ENCODE data around the gene PGM5. TPM values are rescaled to one million over a fixed set of nuclear protein-coding genes. Genes with fewer than 3 reads are reported as not detected.

The PGM5 gene
- total RNA-seq, 4 donors from 2014 or later, result 13.3 to 44.0 (median 29.9) TPM

DNA sequence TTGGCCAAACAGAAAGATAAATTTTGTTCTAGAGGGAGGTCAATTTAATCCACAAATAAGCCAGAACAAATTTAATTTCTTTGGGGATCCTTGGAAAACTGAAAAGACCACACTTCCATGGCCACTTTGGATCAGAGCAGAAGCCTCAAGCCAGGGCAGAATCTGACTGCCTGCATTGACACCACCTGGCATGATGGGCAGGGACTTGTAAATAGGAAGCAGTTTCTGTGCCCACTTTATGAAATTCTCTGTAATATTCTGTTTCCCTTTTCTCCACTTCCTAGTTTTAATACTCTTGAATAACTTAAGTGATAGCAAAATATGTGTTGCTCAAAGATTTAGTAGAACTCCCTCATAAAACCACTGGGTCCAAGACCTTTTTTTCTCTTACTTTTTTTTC is 191.0 kb downstream of the PGM5 start:
- in situ Hi-C loops (cut with MboI; ENCODE audit: low sequenced_read_pairs in 4 of 4), result no loop called here
- TF ChIP-seq CTCF (IDR thresholded peaks at IDR 0.05 in 4 of 5, conservative IDR thresholded peaks at IDR 0.05 in 1 of 5), result no peak
- TF ChIP-seq POLR2A (IDR thresholded peaks at IDR 0.05), result no peak
- no peaks in the 10 kb centered on the region for H3K27me3 ChIP-seq
- peaks cover 3 to 5% of the 10 kb centered on the region in 2 donors for H3K4me1 ChIP-seq
- ATAC-seq, result no peak
- no peaks in the 10 kb centered on the region for H3K36me3 ChIP-seq
- intact Hi-C loops (cut with DNase I; ENCODE audit: low total_unique reads), result no loop called here
- no peaks in the 10 kb centered on the region for H3K9me3 ChIP-seq
- H3K4me3 ChIP-seq, result no peak overlapping the region
- peak overlapping the region in 2 of 4 donors; percentile 29 to 57 for H3K27ac ChIP-seq
- no peak for DNase-seq

- Histone ChIP-seq H3K4me1 (peaks cover 8 to 9% of the 10 kb centered on the region in 2 donors), H3K27ac (no peak overlapping the region), H3K27me3 (no peaks in the 10 kb centered on the region), H3K9me3 (no peaks in the 10 kb centered on the region), H3K36me3 (no peaks in the 10 kb centered on the region), H3K4me3 (no peak overlapping the region)
- DNase-seq (no peak), ATAC-seq (no peak)
- in situ Hi-C loops (cut with MboI; ENCODE audit: low sequenced_read_pairs in 4 of 4), result no loop called here
- intact Hi-C loops (cut with DNase I; ENCODE audit: low total_unique reads), result no loop called here
- TF ChIP-seq POLR2A (IDR thresholded peaks at IDR 0.05) (no peak), CTCF (IDR thresholded peaks at IDR 0.05 in 4 of 5, conservative IDR thresholded peaks at IDR 0.05 in 1 of 5) (no peak)
Observed at GRCh38 chr9:68548241-68548640, 191.8 kb downstream of the PGM5 start.

DNA sequence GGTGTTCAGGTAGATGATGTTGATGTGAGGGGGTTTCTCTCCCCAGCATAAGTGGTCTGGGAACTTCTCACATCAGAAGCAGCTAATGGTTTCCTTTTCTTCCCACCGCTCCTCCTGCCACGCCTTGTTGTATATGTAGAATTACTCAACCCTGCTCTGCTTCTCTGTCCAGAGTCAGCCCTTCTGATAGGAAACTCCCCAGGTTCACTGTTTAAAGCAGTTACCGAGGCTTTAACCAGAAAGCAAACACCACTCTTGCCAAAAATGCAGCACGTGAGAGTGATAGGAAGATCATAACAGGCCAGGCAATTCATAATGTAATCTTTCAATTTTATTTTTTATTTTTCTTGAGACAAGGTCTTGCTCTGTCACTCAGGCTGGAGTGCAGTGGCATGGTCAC is 194.8 kb downstream of the PGM5 start:
- H3K4me3 ChIP-seq, result no peak overlapping the region
- no peak overlapping the region for H3K27ac ChIP-seq
- no peaks in the 10 kb centered on the region for H3K27me3 ChIP-seq
- TF ChIP-seq CTCF (IDR thresholded peaks at IDR 0.05 in 4 of 5, conservative IDR thresholded peaks at IDR 0.05 in 1 of 5) (no peak), POLR2A (IDR thresholded peaks at IDR 0.05) (no peak)
- DNase-seq (no peak), ATAC-seq (no peak)
- no peaks in the 10 kb centered on the region for H3K9me3 ChIP-seq
- intact Hi-C loops (cut with DNase I; ENCODE audit: low total_unique reads), result no loop called here
- in situ Hi-C loops (cut with MboI; ENCODE audit: low sequenced_read_pairs in 4 of 4), result loop anchor here in 1 of 4 donors (25.0 kb wide), 1 partner anchor 111 kb away; no protein-coding TSS in a partner anchor
- H3K36me3 ChIP-seq, result no peaks in the 10 kb centered on the region
- peaks cover 8 to 9% of the 10 kb centered on the region in 2 donors for H3K4me1 ChIP-seq

DNA sequence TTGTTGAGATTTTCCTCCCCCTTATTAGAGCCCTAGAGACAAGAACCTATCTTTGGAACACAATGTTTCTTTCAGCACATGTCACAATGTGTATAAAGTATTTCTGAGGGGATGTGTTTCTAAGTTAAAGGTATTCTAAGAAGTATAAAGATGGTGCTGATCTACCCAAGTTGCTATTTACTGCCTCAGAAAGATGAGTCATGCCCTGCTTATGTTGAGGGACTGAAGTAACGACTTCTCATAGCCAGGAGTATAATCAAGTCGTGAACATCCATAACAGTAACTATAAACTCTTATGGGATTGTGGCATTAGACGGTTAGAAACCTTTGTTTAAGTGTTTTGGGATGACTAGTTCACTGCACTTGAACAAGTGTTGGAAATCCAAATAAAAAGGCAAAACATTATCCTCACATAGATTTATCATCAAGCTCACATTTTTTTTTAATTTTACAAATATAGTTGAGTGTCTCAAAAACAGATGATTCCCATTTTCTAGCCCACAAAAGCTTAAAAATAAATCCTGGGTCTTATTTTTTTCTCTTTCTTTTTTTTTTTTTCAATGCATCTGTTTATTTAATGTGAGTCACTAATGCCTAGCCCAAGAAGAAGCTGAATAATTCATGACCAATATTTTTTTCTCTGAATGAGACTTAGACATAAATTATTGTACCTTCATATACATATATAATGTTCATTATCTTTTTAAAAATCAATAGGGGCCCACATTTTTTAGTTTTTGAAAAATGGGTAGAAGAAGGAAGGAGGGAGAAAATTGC is 196.5 kb downstream of the PGM5 start:
- no peaks in the 10 kb centered on the region for H3K27me3 ChIP-seq
- ATAC-seq, result peak; percentile 91 to 93
- intact Hi-C loops (cut with DNase I; ENCODE audit: low total_unique reads) (no loop called here), in situ Hi-C loops (cut with MboI; ENCODE audit: low sequenced_read_pairs in 4 of 4) (loop anchor here in 1 of 4 donors (25.0 kb wide), 1 partner anchor 109 kb away; no protein-coding TSS in a partner anchor)
- H3K27ac ChIP-seq, result peak overlapping the region; percentile 20 to 44 (median 36)
- no peak for TF ChIP-seq CTCF (IDR thresholded peaks at IDR 0.05 in 4 of 5, conservative IDR thresholded peaks at IDR 0.05 in 1 of 5)
- no peak for TF ChIP-seq POLR2A (IDR thresholded peaks at IDR 0.05)
- no peaks in the 10 kb centered on the region for H3K9me3 ChIP-seq
- DNase-seq, result no peak
- H3K36me3 ChIP-seq, result no peaks in the 10 kb centered on the region
- no peak overlapping the region for H3K4me3 ChIP-seq
- H3K4me1 ChIP-seq, result peaks cover 4 to 9% of the 10 kb centered on the region in 2 donors

Data from gastrocnemius medialis (tissue), 4 donors.